B cell (primary cell): ENCODE data around the gene CCDC106. TPM values are rescaled to one million over a fixed set of nuclear protein-coding genes. Genes with fewer than 3 reads are reported as not detected.
A peak's percentile ranks its signal among the peaks of the same experiment; 100 is the strongest.

Experiments
- ATAC-seq: fragments of 200-7000 bp; cut with Tn5 transposase; one replicate; pipeline ENCODE4 v1.10.0; 2021; ENCODE audit warnings: low read depth, mild to moderate bottlenecking, moderate number of reproducible peaks, moderate library complexity
- CTCF ChIA-PET: fragments of 350-600 bp; sonication (Branson Sonifier 250); formaldehyde crosslinking; loops from one replicate; lab custom pipeline; 2021; ENCODE audit warnings: antibody characterized with exemption, inconsistent platforms; lab: Charles Lee
- POLR2A ChIA-PET: fragments of 350-600 bp; sonication (Branson Sonifier 250); formaldehyde crosslinking; loops from one replicate; lab custom pipeline; 2021; ENCODE audit warnings: antibody characterized with exemption; lab: Charles Lee
- DNase-seq: peaks from one replicate; pipeline ENCODE4 v3.0.0; 2013
- H2AFZ ChIP-seq: 2 replicates; pipeline ENCODE4 v1.6.1; 2012; ENCODE audit warnings: mild to moderate bottlenecking, low read depth, low read length; ENCODE audit not compliant: insufficient read depth, poor library complexity, severe bottlenecking
- H3K27ac ChIP-seq, 2 donors: 1 replicate in 1 of 2; 2 replicates in 1 of 2; pipeline ENCODE4 v1.5.1; 2012 to 2013; ENCODE audit warnings: low read length in 2 of 2, mild to moderate bottlenecking in 2 of 2, moderate library complexity in 1 of 2
- H3K27me3 ChIP-seq, 4 experiments: fragments of 200-600 bp in 1 of 4; sonication (generic) in 1 of 4; replicated peaks in 1 of 4; 1 replicate in 2 of 4; 2 replicates in 2 of 4; pipeline versions ENCODE4 v1.6.1 to v1.7.0; 2013 to 2016; ENCODE audit warnings: low read length in 3 of 4, mild to moderate bottlenecking in 2 of 4, mixed read lengths in 1 of 4, moderate library complexity in 1 of 4; ENCODE audit not compliant: insufficient read depth in 4 of 4, control insufficient read depth in 3 of 4; ENCODE audit errors: control extremely low read depth in 1 of 4
- H3K36me3 ChIP-seq, 2 experiments: replicated peaks in 1 of 2; 1 replicate in 1 of 2; 2 replicates in 1 of 2; pipeline versions ENCODE4 v1.6.1 to v1.7.1; 2013; ENCODE audit warnings: low read length in 1 of 2; ENCODE audit not compliant: insufficient read depth in 2 of 2, control insufficient read depth in 1 of 2; ENCODE audit errors: control extremely low read depth in 1 of 2, extremely low read depth in 1 of 2
- H3K4me1 ChIP-seq, 2 donors: fragments of 200-600 bp in 1 of 2; sonication (generic) in 1 of 2; 1 replicate in 1 of 2; 2 replicates in 1 of 2; pipeline versions ENCODE4 v1.5.1 to v1.6.1; 2013 to 2017; ENCODE audit warnings: low read length in 2 of 2; ENCODE audit not compliant: control insufficient read depth in 2 of 2, insufficient read depth in 2 of 2
- H3K4me2 ChIP-seq: replicated peaks from 2 replicates; pipeline ENCODE3; 2012; ENCODE audit warnings: mild to moderate bottlenecking, low read depth, low read length; ENCODE audit not compliant: poor library complexity, severe bottlenecking
- H3K4me3 ChIP-seq, 5 experiments: fragments of 200-600 bp in 1 of 5; sonication (generic) in 1 of 5; 1 replicate in 3 of 5; 2 replicates in 2 of 5; pipeline versions ENCODE4 v1.5.1 to v1.7.0; 2011 to 2016; ENCODE audit warnings: low read length in 4 of 5, mild to moderate bottlenecking in 4 of 5, low read depth in 2 of 5, control low read depth in 1 of 5, moderate library complexity in 1 of 5; ENCODE audit not compliant: insufficient read depth in 1 of 5; ENCODE audit errors: control extremely low read depth in 1 of 5, extremely low read depth in 1 of 5
- H3K79me2 ChIP-seq: fragments of 200-600 bp; sonication (generic); one replicate; pipeline ENCODE4 v1.6.0; 2016; ENCODE audit warnings: low read length; ENCODE audit not compliant: control insufficient read depth, insufficient read depth
- H3K9ac ChIP-seq: fragments of 200-600 bp; sonication (generic); 2 replicates; pipeline ENCODE4 v1.6.1; 2017; ENCODE audit warnings: mild to moderate bottlenecking, low read length, moderate library complexity
- H3K9me3 ChIP-seq, 3 donors: one replicate each; pipeline versions ENCODE4 v1.6.1 to v1.7.1; 2013; ENCODE audit warnings: low read length in 2 of 3; ENCODE audit not compliant: control insufficient read depth in 2 of 3, insufficient read depth in 1 of 3; ENCODE audit errors: control extremely low read depth in 1 of 3
- H4K20me1 ChIP-seq: 2 replicates; pipeline ENCODE4 v1.6.0; 2012; ENCODE audit warnings: mild to moderate bottlenecking, low read length; ENCODE audit not compliant: insufficient read depth, control insufficient read depth, poor library complexity, severe bottlenecking
- H3K27ac Mint-ChIP-seq: one replicate; pipeline ENCODE4 v1.8.0; 2021; ENCODE audit warnings: mixed read lengths
- H3K27me3 Mint-ChIP-seq: one replicate; pipeline ENCODE4 v1.8.0; 2021; ENCODE audit warnings: mixed read lengths
- H3K4me1 Mint-ChIP-seq: one replicate; pipeline ENCODE4 v1.8.0; 2021; ENCODE audit warnings: mixed read lengths
- H3K4me3 Mint-ChIP-seq: one replicate; pipeline ENCODE4 v1.8.0; 2021; ENCODE audit warnings: mixed read lengths
- H3K9me3 Mint-ChIP-seq: one replicate; pipeline ENCODE4 v1.8.0; 2022; ENCODE audit warnings: mixed read lengths; ENCODE audit not compliant: insufficient read depth
- EZH2 ChIP-seq: IDR thresholded peaks from 2 replicates; pipeline ENCODE4 v1.6.1; 2012; ENCODE audit warnings: borderline replicate concordance, low read depth, mild to moderate bottlenecking, moderate library complexity, low read length; ENCODE audit not compliant: insufficient read depth, poor library complexity, severe bottlenecking
- WGBS: methylation state at CpG from one replicate; pipeline ENCODE4 v1.1.5; 2013; ENCODE audit warnings: missing lambda C conversion rate; ENCODE audit not compliant: insufficient coverage; 5-methylcytosine and 5-hydroxymethylcytosine counted together
- intact Hi-C: fragments of 100-400 bp; cut with micrococcal nuclease; formaldehyde crosslinking; loops from one replicate; pipeline ENCODE4 v1.10.0; 2022
- polyA plus RNA-seq: library from polyadenylated mRNA; depleted of rRNA; stranded (reverse); fragments of >200 nt; gene quantifications from 2 replicates; pipeline ENCODE4 v1.2.3, GENCODE V29; 2012
- total RNA-seq, 2 donors: library from RNA; stranded (reverse); fragments of 120-200 nt in 1 of 2; gene quantifications; 1 replicate in 1 of 2; 2 replicates in 1 of 2; pipeline versions ENCODE4 v1.2.3 to v1.2.4, GENCODE V29; 2013 to 2022
- TF ChIP-seq, protein P1 (sequence below): fragments of 200-600 bp; IDR thresholded peaks from one replicate; pipeline ENCODE4 v1.8.0; 2022; ENCODE audit warnings: antibody characterized with exemption, mild to moderate bottlenecking

Gene CCDC106
- total and polyA plus RNA-seq, 2 donors (not counting 1 experiment from before 2014, with no cell fraction given) = 25.2 to 52.1 TPM

DNA sequence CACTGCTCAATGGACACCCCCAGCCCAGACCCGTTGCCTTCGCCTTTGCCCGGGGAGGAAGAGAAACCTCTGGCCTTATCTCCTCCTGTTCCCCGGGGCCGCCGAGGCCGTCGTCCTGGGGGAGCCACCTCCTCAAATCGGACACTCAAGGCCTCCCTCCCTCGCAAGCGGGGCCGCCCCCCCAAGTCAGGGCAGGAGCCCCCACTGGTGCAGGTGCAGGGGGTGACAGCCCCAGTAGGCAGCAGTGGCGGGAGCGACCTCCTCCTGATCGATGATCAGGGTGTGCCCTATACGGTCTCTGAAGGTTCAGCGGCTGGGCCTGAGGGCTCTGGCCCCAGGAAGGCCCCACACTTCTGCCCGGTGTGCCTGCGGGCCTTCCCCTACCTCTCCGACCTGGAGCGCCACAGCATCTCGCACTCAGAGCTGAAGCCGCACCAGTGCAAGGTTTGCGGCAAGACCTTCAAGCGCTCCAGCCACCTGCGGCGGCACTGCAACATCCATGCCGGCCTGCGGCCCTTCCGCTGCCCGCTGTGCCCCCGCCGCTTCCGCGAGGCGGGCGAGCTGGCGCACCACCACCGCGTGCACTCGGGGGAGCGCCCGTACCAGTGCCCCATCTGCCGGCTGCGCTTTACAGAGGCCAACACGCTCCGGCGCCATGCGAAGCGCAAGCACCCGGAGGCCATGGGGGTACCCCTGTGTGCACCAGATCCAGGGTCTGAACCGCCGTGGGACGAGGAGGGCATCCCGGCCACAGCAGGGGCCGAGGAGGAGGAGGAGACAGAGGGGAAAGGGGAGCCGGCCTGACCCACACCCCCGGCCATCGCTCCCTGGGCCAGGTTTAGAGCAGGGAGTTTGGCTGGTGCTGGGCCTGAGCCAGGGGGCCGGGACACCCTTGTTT, 45.7 kb upstream of the CCDC106 start:
- Mint-ChIP-seq H3K4me1 (peaks cover 43% of the 10 kb centered on the region), H3K4me3 (peak overlapping the region; percentile 78), H3K27ac (no peak overlapping the region), H3K9me3 (no peaks in the 10 kb centered on the region), H3K27me3 (no peaks in the 10 kb centered on the region)
- intact Hi-C loops = loop anchor here (10.0 kb wide), 2 partner anchors 318 to 348 kb away; partner anchors contain the start of genes BRSK1, HSPBP1 and PPP6R1
- Histone ChIP-seq H3K79me2 (peaks cover 16% of the 10 kb centered on the region), H3K27me3 (no peaks in the 10 kb centered on the region), H3K9me3 (peaks cover 0 to 8% (median 0%) of the 10 kb centered on the region in 3 donors), H4K20me1 (no peaks in the 10 kb centered on the region), H3K36me3 (no peaks in the 10 kb centered on the region), H3K9ac (no peak overlapping the region), H2AFZ (no peak overlapping the region), H3K4me2 (no peak overlapping the region), H3K4me3 (no peak overlapping the region), H3K4me1 (peaks cover 17 to 42% of the 10 kb centered on the region in 2 donors), H3K27ac (no peak overlapping the region)
- 98% methylated on average over 54 of the region's 60 CpGs for WGBS
- ATAC-seq = no peak
- CTCF ChIA-PET = interaction anchor here (0.9 to 1.7 kb wide), 2 partner anchors 98 to 461 kb away, joined by 3 to 6 read pairs; no protein-coding TSS in a partner anchor
- DNase-seq = no peak
- POLR2A ChIA-PET = no interaction called here
- TF ChIP-seq EZH2 = no peak
- TF ChIP-seq, protein P1, sequence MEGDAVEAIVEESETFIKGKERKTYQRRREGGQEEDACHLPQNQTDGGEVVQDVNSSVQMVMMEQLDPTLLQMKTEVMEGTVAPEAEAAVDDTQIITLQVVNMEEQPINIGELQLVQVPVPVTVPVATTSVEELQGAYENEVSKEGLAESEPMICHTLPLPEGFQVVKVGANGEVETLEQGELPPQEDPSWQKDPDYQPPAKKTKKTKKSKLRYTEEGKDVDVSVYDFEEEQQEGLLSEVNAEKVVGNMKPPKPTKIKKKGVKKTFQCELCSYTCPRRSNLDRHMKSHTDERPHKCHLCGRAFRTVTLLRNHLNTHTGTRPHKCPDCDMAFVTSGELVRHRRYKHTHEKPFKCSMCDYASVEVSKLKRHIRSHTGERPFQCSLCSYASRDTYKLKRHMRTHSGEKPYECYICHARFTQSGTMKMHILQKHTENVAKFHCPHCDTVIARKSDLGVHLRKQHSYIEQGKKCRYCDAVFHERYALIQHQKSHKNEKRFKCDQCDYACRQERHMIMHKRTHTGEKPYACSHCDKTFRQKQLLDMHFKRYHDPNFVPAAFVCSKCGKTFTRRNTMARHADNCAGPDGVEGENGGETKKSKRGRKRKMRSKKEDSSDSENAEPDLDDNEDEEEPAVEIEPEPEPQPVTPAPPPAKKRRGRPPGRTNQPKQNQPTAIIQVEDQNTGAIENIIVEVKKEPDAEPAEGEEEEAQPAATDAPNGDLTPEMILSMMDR = no peak

DNA sequence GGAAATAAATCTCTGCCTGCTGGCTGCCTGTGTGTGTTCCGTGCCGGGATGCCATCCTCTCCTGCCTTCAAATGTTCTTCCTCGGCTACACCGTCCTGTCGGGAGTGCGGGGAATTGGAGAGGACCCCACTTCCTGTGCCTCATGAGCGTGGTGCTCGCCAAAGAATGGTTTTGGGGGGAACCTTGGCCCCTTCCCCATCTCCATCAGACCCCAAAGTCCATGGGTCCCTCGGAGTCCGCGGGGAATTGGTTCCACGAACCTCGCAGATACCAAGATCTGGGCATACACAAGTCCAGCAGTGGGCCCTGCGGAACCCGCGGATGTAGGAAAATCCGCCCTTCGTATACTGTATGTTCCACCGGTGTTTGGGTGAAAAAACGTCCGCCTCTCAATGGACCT, 44.9 kb upstream of the CCDC106 start:
- Histone ChIP-seq H2AFZ (no peak overlapping the region), H3K27me3 (no peaks in the 10 kb centered on the region), H3K27ac (no peak overlapping the region), H4K20me1 (no peaks in the 10 kb centered on the region), H3K36me3 (peaks cover 0 to 3% of the 10 kb centered on the region in 2 experiments), H3K4me2 (no peak overlapping the region), H3K4me1 (peaks cover 17 to 42% of the 10 kb centered on the region in 2 donors), H3K9me3 (peaks cover 0 to 8% (median 0%) of the 10 kb centered on the region in 3 donors), H3K79me2 (peaks cover 22% of the 10 kb centered on the region), H3K9ac (no peak overlapping the region), H3K4me3 (no peak overlapping the region)
- Mint-ChIP-seq H3K4me1 (peaks cover 50% of the 10 kb centered on the region), H3K27me3 (no peaks in the 10 kb centered on the region), H3K9me3 (no peaks in the 10 kb centered on the region), H3K4me3 (peak overlapping the region; percentile 47), H3K27ac (no peak overlapping the region)
- POLR2A ChIA-PET = no interaction called here
- TF ChIP-seq, protein P1 = no peak
- no peak for TF ChIP-seq EZH2
- intact Hi-C loops = loop anchor here (10.0 kb wide), 2 partner anchors 318 to 348 kb away; partner anchors contain the start of genes BRSK1, HSPBP1 and PPP6R1
- WGBS = 98% methylated on average over 19 of the region's 21 CpGs
- ATAC-seq = no peak
- no peak for DNase-seq
- CTCF ChIA-PET = interaction anchor here (1.6 kb wide), 1 partner anchor 86 kb away, joined by 5 read pairs; no protein-coding TSS in a partner anchor
